Body of pancreas (tissue), 4 donors: ENCODE measurements around the gene GFRA3. TPM values are rescaled to one million over a fixed set of nuclear protein-coding genes. Genes with fewer than 3 reads are reported as not detected.

Experiments used
- ATAC-seq: fragments of 150-250 bp; one replicate; pipeline ENCODE4 v1.9.1; 2016
- DNase-seq, 4 donors: peaks; one replicate each; pipeline ENCODE4 v3.0.0-alpha.2; 2019
- H3K27ac ChIP-seq, 4 donors: fragments of 200-600 bp; sonication (generic); 1 replicate in 3 of 4; 2 replicates in 1 of 4; pipeline versions ENCODE4 v1.5.1 to v1.6.1; 2016 to 2019; ENCODE audit warnings: mild to moderate bottlenecking in 1 of 4, mixed read lengths in 1 of 4, moderate library complexity in 1 of 4
- H3K27me3 ChIP-seq, 2 donors: fragments of 200-600 bp; sonication (generic); one replicate each; pipeline ENCODE4 v1.6.0; 2016; ENCODE audit warnings: mild to moderate bottlenecking in 1 of 2
- H3K36me3 ChIP-seq, 2 donors: fragments of 200-600 bp; sonication (generic); replicated peaks in 1 of 2; 2 replicates each; pipeline ENCODE4 v1.5.1; 2016; ENCODE audit warnings: low read depth in 2 of 2; ENCODE audit not compliant: insufficient read depth in 1 of 2
- H3K4me1 ChIP-seq: fragments of 200-600 bp; sonication (generic); one replicate; pipeline ENCODE4 v1.6.0; 2016
- H3K4me3 ChIP-seq, 2 donors: fragments of 200-600 bp; sonication (generic); 1 replicate in 1 of 2; 2 replicates in 1 of 2; pipeline ENCODE4 v1.5.1; 2016 to 2019
- H3K9me3 ChIP-seq, 3 donors: fragments of 200-600 bp; sonication (generic); 1 replicate in 2 of 3; 2 replicates in 1 of 3; pipeline ENCODE4 v1.5.1; 2016
- CTCF ChIP-seq, 7 experiments: fragments of 450-650 bp in 4 of 7; fragments of 200-600 bp in 3 of 7; sonication (generic) in 3 of 7; IDR thresholded peaks; one replicate each; pipeline ENCODE4 v1.5.1; 2016 to 2019; ENCODE audit warnings: antibody characterized with exemption in 7 of 7
- POLR2A ChIP-seq, 3 donors: fragments of 450-650 bp; IDR thresholded peaks; one replicate each; pipeline ENCODE4 v1.6.1; 2016; ENCODE audit warnings: antibody characterized with exemption in 3 of 3, mild to moderate bottlenecking in 2 of 3
- WGBS, 2 donors: methylation state at CpG; one replicate each; pipeline ENCODE4 v1.1.5; 2017; 5-methylcytosine and 5-hydroxymethylcytosine counted together
- intact Hi-C: fragments of 100-400 bp; cut with DNase I; formaldehyde crosslinking; loops from one replicate; pipeline ENCODE4 v1.15.1; 2023
- total RNA-seq, 2 donors: library from RNA; depleted of rRNA; stranded (reverse); fragments of >200 nt; gene quantifications; one replicate each; pipeline ENCODE4 v1.1.0, GENCODE V29; 2016

Gene GFRA3
- total RNA-seq, 2 donors from 2014 or later: 1.8 to 4.3 TPM

DNA sequence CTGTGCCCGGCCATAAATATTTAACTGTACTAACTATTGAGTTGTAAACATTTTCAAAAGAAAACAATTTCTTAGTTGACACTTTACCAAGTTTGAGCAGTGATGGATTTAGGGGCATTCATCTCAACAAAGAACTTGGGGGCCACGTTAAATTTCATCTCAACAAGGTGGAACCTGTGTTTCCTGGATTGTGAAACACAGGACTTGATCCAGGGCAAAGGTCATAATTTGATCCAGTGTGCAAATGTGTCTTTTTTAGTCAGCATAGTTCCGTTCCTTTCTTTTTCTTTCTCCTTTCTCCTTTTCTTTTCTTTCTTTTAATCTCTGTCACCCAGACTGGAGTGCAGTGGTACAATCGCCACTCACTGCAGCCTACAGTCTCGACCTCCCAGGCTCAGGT lies 3.1 kb downstream of the GFRA3 start:
- ATAC-seq (no peak), DNase-seq (no peak)
- 67 to 74% methylated on average over 5 of the region's 5 CpGs for WGBS, 2 donors
- Histone ChIP-seq H3K27ac (no peak overlapping the region), H3K4me1 (peaks cover 25% of the 10 kb centered on the region), H3K36me3 (no peaks in the 10 kb centered on the region), H3K9me3 (no peaks in the 10 kb centered on the region), H3K27me3 (no peaks in the 10 kb centered on the region), H3K4me3 (no peak overlapping the region)
- TF ChIP-seq CTCF (IDR thresholded peaks at IDR 0.05): no peak
- no peak for TF ChIP-seq POLR2A (IDR thresholded peaks at IDR 0.05)
- intact Hi-C loops: no loop called here

DNA sequence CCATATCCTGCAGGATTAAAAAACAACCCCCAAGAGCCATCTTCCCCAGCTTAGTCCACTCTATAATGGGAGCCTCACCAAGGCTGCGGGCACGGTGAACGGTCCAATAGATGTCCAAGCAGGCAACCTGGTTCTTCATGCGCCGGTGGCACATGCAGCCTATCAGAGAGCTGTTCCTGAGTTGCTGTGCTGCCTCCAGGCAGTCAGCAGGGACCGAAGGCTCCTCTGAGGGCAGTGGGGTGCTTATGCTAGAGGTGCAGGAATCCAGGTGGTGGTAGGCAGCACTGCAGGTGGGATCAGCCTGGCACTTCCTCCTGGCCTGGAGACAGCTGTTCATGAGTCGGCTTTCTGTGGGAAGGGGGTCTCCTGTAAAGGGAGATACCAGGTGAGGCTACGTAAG lies 10.2 kb downstream of the GFRA3 start:
- WGBS, 2 donors: 90 to 95% methylated on average over 2 to 8 of the region's 8 CpGs
- H3K27me3 ChIP-seq: no peaks in the 10 kb centered on the region
- no peaks in the 10 kb centered on the region for H3K36me3 ChIP-seq
- no peak for DNase-seq
- no peaks in the 10 kb centered on the region for H3K4me1 ChIP-seq
- intact Hi-C loops: no loop called here
- TF ChIP-seq POLR2A (IDR thresholded peaks at IDR 0.05) (no peak), CTCF (IDR thresholded peaks at IDR 0.05) (no peak)
- no peak overlapping the region for H3K27ac ChIP-seq
- H3K4me3 ChIP-seq: no peak overlapping the region
- no peak for ATAC-seq
- no peaks in the 10 kb centered on the region for H3K9me3 ChIP-seq

- no peak for DNase-seq
Measured at GRCh38 chr5:138263581-138263980, 10.8 kb downstream of the GFRA3 start.

GRCh38 chr5:138258704-138259292 lies 15.6 kb downstream of the GFRA3 start:
- TF ChIP-seq CTCF (IDR thresholded peaks at IDR 0.05) (no peak), POLR2A (IDR thresholded peaks at IDR 0.05) (no peak)
- Histone ChIP-seq H3K9me3 (no peaks in the 10 kb centered on the region), H3K27me3 (no peaks in the 10 kb centered on the region), H3K4me1 (no peaks in the 10 kb centered on the region), H3K27ac (no peak overlapping the region), H3K36me3 (no peaks in the 10 kb centered on the region), H3K4me3 (no peak overlapping the region)
- WGBS, 2 donors: 65 to 78% methylated on average over 4 of the region's 4 CpGs
- DNase-seq (no peak), ATAC-seq (no peak)
- intact Hi-C loops: no loop called here

More at GRCh38 chr5:138263581-138263980, 10.8 kb downstream of the GFRA3 start:
- intact Hi-C loops: no loop called here
- no peaks in the 10 kb centered on the region for H3K9me3 ChIP-seq
- H3K4me1 ChIP-seq: no peaks in the 10 kb centered on the region
- no peaks in the 10 kb centered on the region for H3K36me3 ChIP-seq
- TF ChIP-seq CTCF (IDR thresholded peaks at IDR 0.05): no peak
- no peak for TF ChIP-seq POLR2A (IDR thresholded peaks at IDR 0.05)
- no peak overlapping the region for H3K4me3 ChIP-seq
- no peak for ATAC-seq
- no peak overlapping the region for H3K27ac ChIP-seq
- no peaks in the 10 kb centered on the region for H3K27me3 ChIP-seq
- 86 to 89% methylated on average over 3 of the region's 3 CpGs for WGBS, 2 donors

GRCh38 chr5:138257583-138257982 lies 16.8 kb downstream of the GFRA3 start:
- Histone ChIP-seq H3K27ac (no peak overlapping the region), H3K36me3 (no peaks in the 10 kb centered on the region), H3K9me3 (no peaks in the 10 kb centered on the region), H3K4me3 (no peak overlapping the region), H3K27me3 (no peaks in the 10 kb centered on the region), H3K4me1 (no peaks in the 10 kb centered on the region)
- WGBS, 2 donors: 66 to 79% methylated on average over 10 to 18 of the region's 29 CpGs
- TF ChIP-seq CTCF (IDR thresholded peaks at IDR 0.05) (no peak), POLR2A (IDR thresholded peaks at IDR 0.05) (no peak)
- DNase-seq (no peak), ATAC-seq (no peak)
- intact Hi-C loops: no loop called here
